Activated T-helper 2 cell treated with anti-CD3 and anti-CD28 coated beads, Interferon-gamma antibody, Interleukin-2, Interleukin-4, amounts not matched to agents 10 μg/mL and 5 μg/mL and 100 μg/mL, durations not matched to agents 14 hours and 24 hours and 36 hours (primary cell): ENCODE measurements around the gene ZDHHC18. TPM values are rescaled to one million over a fixed set of nuclear protein-coding genes. Genes with fewer than 3 reads are reported as not detected.
"Not testable (repeated sequence)": the region's sequence is repeated elsewhere in the genome, so short reads cannot be mapped to it uniquely, and the experiment has no call there.

Experiments used
- DNase-seq: peaks from one replicate; pipeline ENCODE4 v3.0.0; 2021; ENCODE audit warnings: low spot score
- H3K27ac Mint-ChIP-seq: one replicate; pipeline ENCODE4 v1.8.0; 2021; ENCODE audit warnings: mixed read lengths
- H3K27me3 Mint-ChIP-seq: one replicate; pipeline ENCODE4 v1.8.0; 2021; ENCODE audit warnings: low read depth, mixed read lengths
- H3K36me3 Mint-ChIP-seq: one replicate; pipeline ENCODE4 v1.8.0; 2021; ENCODE audit warnings: low read depth, mixed read lengths
- H3K4me1 Mint-ChIP-seq: one replicate; pipeline ENCODE4 v1.8.0; 2021; ENCODE audit warnings: low read depth, mixed read lengths
- H3K4me3 Mint-ChIP-seq: one replicate; pipeline ENCODE4 v1.8.0; 2021; ENCODE audit warnings: low read depth, mild to moderate bottlenecking, moderate library complexity, mixed read lengths
- H3K9me3 Mint-ChIP-seq: one replicate; pipeline ENCODE4 v1.8.0; 2021; ENCODE audit warnings: mixed read lengths
- intact Hi-C: fragments of 100-400 bp; cut with micrococcal nuclease; formaldehyde crosslinking; loops from one replicate; pipeline ENCODE4 v1.15.1; 2023
- total RNA-seq: library from RNA; stranded (reverse); gene quantifications from 2 replicates; pipeline ENCODE4 v1.2.3, GENCODE V29; 2022

The ZDHHC18 gene
- total RNA-seq, 1 donor from 2014 or later, result 64.3 TPM

GRCh38 chr1:26799479-26800142 is 26.9 kb upstream of the ZDHHC18 start:
- Mint-ChIP-seq H3K27me3 (no peaks in the 10 kb centered on the region), H3K4me1 (peaks cover 36% of the 10 kb centered on the region)
- intact Hi-C loops, result no loop called here

DNA sequence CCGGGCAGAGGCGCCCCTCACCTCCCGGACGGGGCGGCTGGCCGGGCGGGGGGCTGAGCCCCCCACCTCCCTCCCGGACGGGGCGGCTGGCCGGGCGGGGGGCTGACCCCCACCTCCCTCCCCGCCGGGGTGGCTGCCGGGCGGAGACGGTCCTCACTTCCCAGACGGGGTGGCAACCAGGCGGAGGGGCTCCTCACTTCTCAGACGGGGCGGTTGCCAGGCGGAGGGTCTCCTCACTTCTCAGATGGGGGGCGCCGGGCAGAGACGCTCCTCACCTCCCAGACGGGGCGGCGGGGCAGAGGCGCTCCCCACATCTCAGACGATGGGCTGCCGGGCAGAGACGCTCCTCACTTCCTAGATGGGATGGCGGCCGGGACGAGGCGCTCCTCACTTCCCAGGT is 22.6 kb upstream of the ZDHHC18 start:
- intact Hi-C loops, result not testable (repeated sequence)

More at GRCh38 chr1:26799479-26800142, 26.9 kb upstream of the ZDHHC18 start:
- DNase-seq, result no peak
- Mint-ChIP-seq H3K27ac (peak overlapping the region; percentile 81), H3K9me3 (no peaks in the 10 kb centered on the region), H3K4me3 (no peak overlapping the region), H3K36me3 (peaks cover 44% of the 10 kb centered on the region)

DNA sequence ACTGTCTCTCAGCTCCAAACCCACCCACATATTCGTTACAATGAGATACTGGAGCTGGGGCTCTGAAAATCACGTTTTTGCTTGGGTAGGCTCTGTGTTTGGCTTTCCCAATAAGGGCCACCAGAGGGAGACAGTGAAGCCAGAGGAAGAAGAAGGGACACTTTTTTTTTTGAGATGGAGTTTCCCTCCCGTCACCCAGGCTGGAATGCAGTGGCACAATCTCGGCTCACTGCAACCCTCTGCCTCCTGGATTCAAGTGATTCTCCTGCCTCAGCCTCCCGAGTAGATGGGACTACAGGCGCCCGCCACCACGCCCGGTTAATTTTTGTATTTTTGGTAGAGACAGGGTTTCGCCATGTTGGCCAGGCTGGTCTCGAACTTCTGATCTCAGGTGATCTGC is 16.4 kb upstream of the ZDHHC18 start:
- H3K27me3 Mint-ChIP-seq, H3K36me3 Mint-ChIP-seq, H3K9me3 Mint-ChIP-seq, H3K4me3 Mint-ChIP-seq, H3K27ac Mint-ChIP-seq: not testable (repeated sequence)
- intact Hi-C loops, result loop anchor here (2.0 to 5.0 kb wide), 2 partner anchors 19 to 67 kb away; no protein-coding TSS in a partner anchor
- DNase-seq, result peak; percentile 68
- H3K4me1 Mint-ChIP-seq, result peaks cover 20% of the 10 kb centered on the region

More for the DNA sequence above, 22.6 kb upstream of the ZDHHC18 start:
- not testable (repeated sequence) for H3K4me3 Mint-ChIP-seq, H3K9me3 Mint-ChIP-seq, DNase-seq, H3K27me3 Mint-ChIP-seq, H3K27ac Mint-ChIP-seq
- Mint-ChIP-seq H3K36me3 (peaks cover 24% of the 10 kb centered on the region), H3K4me1 (peaks cover 35% of the 10 kb centered on the region)

GRCh38 chr1:26811057-26811456 is 15.4 kb upstream of the ZDHHC18 start:
- H3K27ac Mint-ChIP-seq, result no peak overlapping the region
- no peaks in the 10 kb centered on the region for H3K36me3 Mint-ChIP-seq
- no peak overlapping the region for H3K4me3 Mint-ChIP-seq
- no peaks in the 10 kb centered on the region for H3K9me3 Mint-ChIP-seq
- H3K4me1 Mint-ChIP-seq, result peaks cover 17% of the 10 kb centered on the region
- intact Hi-C loops, result loop anchor here (2.0 to 5.0 kb wide), 2 partner anchors 18 to 66 kb away; no protein-coding TSS in a partner anchor
- DNase-seq, result no peak
- no peaks in the 10 kb centered on the region for H3K27me3 Mint-ChIP-seq

DNA sequence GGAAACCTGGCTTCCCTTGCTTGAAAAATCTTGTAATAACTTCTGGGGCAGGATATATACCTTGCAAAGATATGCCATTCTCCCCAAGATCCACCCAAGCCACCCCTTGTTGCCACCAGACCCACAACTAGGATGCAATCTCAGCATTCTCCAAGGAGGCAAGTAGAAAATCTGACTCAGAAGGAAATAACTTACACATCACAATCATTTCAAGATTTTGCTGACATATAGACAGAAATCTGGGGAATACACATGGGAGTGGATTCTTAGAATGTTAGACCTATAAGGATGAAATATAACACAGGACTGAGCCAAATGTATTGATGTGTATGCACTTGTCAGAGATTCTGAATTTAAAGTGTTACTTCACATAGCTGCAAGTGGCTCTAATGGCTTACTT is 14.8 kb upstream of the ZDHHC18 start:
- H3K9me3 Mint-ChIP-seq, result no peaks in the 10 kb centered on the region

GRCh38 chr1:26814377-26814776 is 12.1 kb upstream of the ZDHHC18 start:
- Mint-ChIP-seq H3K9me3 (no peaks in the 10 kb centered on the region), H3K27me3 (no peaks in the 10 kb centered on the region), H3K4me1 (peaks cover 15% of the 10 kb centered on the region), H3K36me3 (no peaks in the 10 kb centered on the region), H3K4me3 (no peak overlapping the region), H3K27ac (no peak overlapping the region)
- no peak for DNase-seq
- intact Hi-C loops, result loop anchor here (5.0 kb wide), 1 partner anchor 63 kb away; no protein-coding TSS in a partner anchor

More for the DNA sequence above, 14.8 kb upstream of the ZDHHC18 start:
- Mint-ChIP-seq H3K4me3 (no peak overlapping the region), H3K27me3 (no peaks in the 10 kb centered on the region), H3K27ac (peak overlapping the region; percentile 26), H3K4me1 (peaks cover 17% of the 10 kb centered on the region), H3K36me3 (no peaks in the 10 kb centered on the region)
- intact Hi-C loops, result loop anchor here (2.0 to 5.0 kb wide), 2 partner anchors 17 to 66 kb away; no protein-coding TSS in a partner anchor
- DNase-seq, result no peak

DNA sequence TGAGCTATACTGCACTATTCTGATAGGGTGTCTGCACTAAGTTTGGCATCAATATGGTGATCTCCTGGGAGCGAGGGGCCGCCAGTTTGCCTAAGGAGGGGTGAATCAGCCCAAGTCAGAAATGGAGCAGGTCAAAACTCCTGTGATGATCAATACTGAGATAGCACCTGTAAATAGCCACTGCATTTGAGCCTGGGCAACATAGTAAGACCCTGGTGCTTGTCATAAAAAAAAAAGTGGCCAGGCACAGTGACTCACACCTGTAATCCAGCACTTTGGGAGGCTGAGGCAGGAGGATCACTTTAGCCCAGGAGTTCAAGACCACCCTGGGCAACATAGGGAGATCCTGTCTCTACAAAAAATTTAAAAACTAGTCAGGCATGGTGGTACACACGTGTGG is 11.6 kb upstream of the ZDHHC18 start:
- no peak overlapping the region for H3K4me3 Mint-ChIP-seq
- no peak overlapping the region for H3K27ac Mint-ChIP-seq
- H3K9me3 Mint-ChIP-seq, result no peaks in the 10 kb centered on the region
- intact Hi-C loops, result loop anchor here (5.0 kb wide), 1 partner anchor 62 kb away; no protein-coding TSS in a partner anchor
- peaks cover 15% of the 10 kb centered on the region for H3K4me1 Mint-ChIP-seq
- no peaks in the 10 kb centered on the region for H3K27me3 Mint-ChIP-seq
- no peaks in the 10 kb centered on the region for H3K36me3 Mint-ChIP-seq
- no peak for DNase-seq

DNA sequence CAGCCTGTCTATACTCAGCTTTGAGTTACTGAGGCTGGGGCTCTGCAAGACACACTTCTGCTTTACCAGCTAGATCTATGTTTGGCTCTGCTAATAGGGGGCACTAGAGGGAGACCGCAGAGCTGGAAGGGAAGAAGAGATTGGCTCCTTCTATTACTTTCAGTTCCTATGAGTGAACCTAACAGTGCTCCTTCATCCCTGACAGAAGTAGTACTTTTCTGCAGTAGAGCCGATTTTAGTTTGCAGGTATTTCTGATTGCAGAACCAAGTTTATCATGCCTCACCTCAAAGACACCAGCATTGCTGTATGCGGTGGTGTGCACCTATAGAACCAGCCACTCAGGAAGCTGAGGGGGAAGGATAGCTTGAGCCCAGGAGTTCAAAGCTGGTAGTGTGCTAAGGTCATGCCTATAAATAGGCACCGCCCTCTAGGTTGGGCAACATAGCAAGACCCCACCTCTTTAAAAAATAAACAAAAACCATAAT is 5.7 kb upstream of the ZDHHC18 start:
- peaks cover 16% of the 10 kb centered on the region for H3K4me1 Mint-ChIP-seq
- no peaks in the 10 kb centered on the region for H3K36me3 Mint-ChIP-seq
- DNase-seq, result no peak
- H3K27me3 Mint-ChIP-seq, result no peaks in the 10 kb centered on the region
- H3K27ac Mint-ChIP-seq, result no peak overlapping the region
- no peak overlapping the region for H3K4me3 Mint-ChIP-seq
- intact Hi-C loops, result no loop called here
- no peaks in the 10 kb centered on the region for H3K9me3 Mint-ChIP-seq

DNA sequence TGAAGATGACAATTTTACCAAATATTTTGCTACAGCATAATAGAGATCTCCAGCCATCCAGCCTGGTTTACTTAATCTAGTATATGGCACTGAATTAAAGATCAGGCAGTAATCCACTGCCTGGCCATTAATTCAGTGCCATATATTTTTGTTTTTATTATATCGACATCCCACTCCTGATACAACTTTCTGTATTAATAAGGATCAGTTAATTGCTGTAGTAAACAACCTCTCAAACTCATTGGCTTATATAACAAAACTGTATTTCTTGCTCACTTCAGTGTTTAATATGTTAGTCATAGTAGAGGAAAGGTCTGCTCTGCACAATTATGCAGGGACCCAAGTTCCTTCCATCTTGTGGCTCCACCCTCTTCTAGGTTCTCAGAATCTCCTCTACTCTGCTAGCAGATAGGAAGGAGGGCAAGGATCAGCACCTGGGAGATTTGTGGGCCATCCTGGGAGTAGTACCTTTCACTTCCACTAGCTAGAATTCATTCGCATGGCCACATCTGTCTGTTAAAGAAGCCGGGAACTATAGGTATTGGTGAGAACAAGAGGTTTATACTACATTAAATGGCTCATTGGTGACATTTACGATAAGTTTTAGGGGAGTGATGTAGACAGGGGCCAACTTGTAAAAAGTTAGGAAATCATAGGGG is 3.6 kb upstream of the ZDHHC18 start:
- H3K4me3 Mint-ChIP-seq, result no peak overlapping the region
- H3K36me3 Mint-ChIP-seq, result peaks cover 6% of the 10 kb centered on the region
- no peaks in the 10 kb centered on the region for H3K27me3 Mint-ChIP-seq
- peaks cover 22% of the 10 kb centered on the region for H3K4me1 Mint-ChIP-seq
- H3K9me3 Mint-ChIP-seq, result no peaks in the 10 kb centered on the region
- H3K27ac Mint-ChIP-seq, result no peak overlapping the region
- DNase-seq, result no peak
- intact Hi-C loops, result no loop called here

DNA sequence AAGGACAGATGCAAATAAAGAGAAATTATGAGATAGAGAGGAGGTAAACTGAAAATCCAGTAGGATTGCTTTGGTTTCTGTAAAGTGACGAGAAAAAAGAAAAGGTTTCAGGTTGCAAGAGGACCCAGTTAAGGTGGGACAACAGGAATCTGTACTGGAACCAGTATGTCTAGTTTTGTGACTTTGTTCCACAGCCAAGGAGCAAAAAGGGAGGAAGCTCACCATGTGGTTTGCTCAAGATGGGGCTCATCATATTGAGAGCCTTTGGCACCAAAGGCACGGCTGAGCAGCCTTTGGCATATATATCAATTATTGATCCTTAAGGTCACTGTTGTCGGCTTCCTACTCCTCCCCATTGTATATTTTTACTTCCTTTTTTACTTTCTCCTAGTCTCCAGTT is 1.8 kb upstream of the ZDHHC18 start:
- Mint-ChIP-seq H3K36me3 (peaks cover 23% of the 10 kb centered on the region), H3K27ac (no peak overlapping the region), H3K4me3 (no peak overlapping the region), H3K9me3 (no peaks in the 10 kb centered on the region), H3K4me1 (peaks cover 41% of the 10 kb centered on the region), H3K27me3 (no peaks in the 10 kb centered on the region)
- no peak for DNase-seq
- intact Hi-C loops, result loop anchor here (5.0 kb wide), 1 partner anchor 53 kb away; no protein-coding TSS in a partner anchor

- Mint-ChIP-seq H3K4me1 (peaks cover 42% of the 10 kb centered on the region), H3K4me3 (peak overlapping the region; percentile 91), H3K27me3 (no peaks in the 10 kb centered on the region), H3K9me3 (no peaks in the 10 kb centered on the region), H3K27ac (peak overlapping the region; percentile 87), H3K36me3 (peaks cover 42% of the 10 kb centered on the region)
- intact Hi-C loops, result loop anchor here (5.0 kb wide), 1 partner anchor 50 kb away; no protein-coding TSS in a partner anchor
- DNase-seq, result no peak
Measured at GRCh38 chr1:26827106-26827604, 667 bp downstream of the ZDHHC18 start.

DNA sequence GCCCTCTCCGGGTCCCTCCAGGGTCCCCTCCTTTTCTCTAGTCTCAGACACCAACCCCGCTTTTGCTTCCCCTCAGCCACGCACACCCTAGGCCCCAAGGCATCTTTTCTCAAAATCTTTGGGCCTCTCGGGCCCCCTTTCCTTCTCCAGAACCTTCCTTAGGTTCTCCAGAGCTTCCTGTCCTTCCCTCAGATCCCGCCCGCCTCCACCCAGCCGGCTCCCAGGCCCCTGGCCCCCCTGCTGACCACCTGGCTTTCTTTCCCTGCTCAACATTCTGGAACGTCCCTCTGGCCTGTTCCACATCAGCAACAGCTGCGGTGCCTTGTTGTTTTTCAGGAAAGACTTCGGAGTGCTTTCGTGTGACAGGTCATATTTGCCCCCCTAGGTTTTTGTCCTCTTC is 1.2 kb downstream of the ZDHHC18 start:
- intact Hi-C loops, result loop anchor here (2.0 to 5.0 kb wide), 2 partner anchors 17 to 50 kb away; no protein-coding TSS in a partner anchor
- no peak for DNase-seq
- Mint-ChIP-seq H3K4me3 (peak overlapping the region; percentile 91), H3K27me3 (no peaks in the 10 kb centered on the region), H3K4me1 (peaks cover 47% of the 10 kb centered on the region), H3K9me3 (no peaks in the 10 kb centered on the region), H3K27ac (peak overlapping the region; percentile 87), H3K36me3 (peaks cover 47% of the 10 kb centered on the region)
